ENCODE measurements around the gene SLC22A16. TPM values are rescaled to one million over a fixed set of nuclear protein-coding genes. Genes with fewer than 3 reads are reported as not detected.
"Not testable (repeated sequence)": the region's sequence is repeated elsewhere in the genome, so short reads cannot be mapped to it uniquely, and the experiment has no call there.

SLC22A16 gene
- total and polyA plus RNA-seq, 2 of the 8 experiments (the other 6 are each of a cell fraction or from before 2014, with no cell fraction given) = not detected

GRCh38 chr6:110512991-110513390, 36.6 kb upstream of the SLC22A16 start (continued):
- TF ChIP-seq, protein P1, sequence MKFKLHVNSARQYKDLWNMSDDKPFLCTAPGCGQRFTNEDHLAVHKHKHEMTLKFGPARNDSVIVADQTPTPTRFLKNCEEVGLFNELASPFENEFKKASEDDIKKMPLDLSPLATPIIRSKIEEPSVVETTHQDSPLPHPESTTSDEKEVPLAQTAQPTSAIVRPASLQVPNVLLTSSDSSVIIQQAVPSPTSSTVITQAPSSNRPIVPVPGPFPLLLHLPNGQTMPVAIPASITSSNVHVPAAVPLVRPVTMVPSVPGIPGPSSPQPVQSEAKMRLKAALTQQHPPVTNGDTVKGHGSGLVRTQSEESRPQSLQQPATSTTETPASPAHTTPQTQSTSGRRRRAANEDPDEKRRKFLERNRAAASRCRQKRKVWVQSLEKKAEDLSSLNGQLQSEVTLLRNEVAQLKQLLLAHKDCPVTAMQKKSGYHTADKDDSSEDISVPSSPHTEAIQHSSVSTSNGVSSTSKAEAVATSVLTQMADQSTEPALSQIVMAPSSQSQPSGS (IDR thresholded peaks at IDR 0.05; ENCODE audit: low read length) = no peak
- no peak for TF ChIP-seq ATF3 (IDR thresholded peaks at IDR 0.05; ENCODE audit: insufficient read depth, low read depth, low read length)

DNA sequence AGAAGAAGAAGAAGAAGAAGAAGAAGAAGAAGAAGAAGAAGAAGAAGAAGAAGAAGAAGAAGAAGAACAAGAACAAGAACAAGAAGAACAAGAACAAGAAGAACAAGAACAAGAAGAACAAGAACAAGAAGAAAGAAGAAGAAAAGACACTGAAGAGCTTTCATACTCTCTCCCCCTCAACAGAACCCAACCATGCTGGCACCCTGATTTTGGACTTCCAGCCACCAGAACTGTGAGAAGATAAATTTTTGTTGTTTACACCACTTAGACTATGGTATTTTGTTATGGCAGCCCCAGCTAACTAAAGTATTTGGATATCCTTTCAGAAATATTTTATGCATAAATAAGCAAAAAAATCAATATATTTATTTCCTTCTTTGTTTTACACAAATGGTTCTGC, 36.1 kb upstream of the SLC22A16 start:
- DNase-seq (ENCODE audit: low read depth in 1 of 2, low spot score in 2 of 2); H3K4me2 ChIP-seq (ENCODE audit: insufficient read depth in 1 of 2, low read depth in 2 of 2, low read length in 2 of 2); H4K20me1 ChIP-seq (replicated peaks in 1 of 2; ENCODE audit: control insufficient read depth in 1 of 2, insufficient read depth in 2 of 2, low read length in 2 of 2); H3K9me3 ChIP-seq (ENCODE audit: insufficient read depth in 2 of 2, low read depth in 1 of 2, low read length in 1 of 2); FAIRE-seq; H4K5ac ChIP-seq (ENCODE audit: insufficient read length, low read depth, low read length); H2AK5ac ChIP-seq (ENCODE audit: low read depth, low read length); H3K36me3 ChIP-seq (ENCODE audit: control insufficient read depth in 2 of 4, insufficient read depth in 4 of 4, low read length in 3 of 4); H3K18ac ChIP-seq (ENCODE audit: extremely low read depth, low read length); H3K14ac ChIP-seq (ENCODE audit: insufficient read length); H3K27me3 ChIP-seq (replicated peaks in 1 of 4; ENCODE audit: control insufficient read depth in 3 of 4, extremely low read depth in 1 of 4, insufficient read depth in 3 of 4, low read length in 3 of 4); H3K4me1 ChIP-seq (replicated peaks in 1 of 4; ENCODE audit: control insufficient read depth in 3 of 4, insufficient read depth in 4 of 4, low read length in 3 of 4); H3K79me1 ChIP-seq (ENCODE audit: low read depth, low read length); H3K23me2 ChIP-seq (ENCODE audit: low read depth, low read length); H2BK5ac ChIP-seq (ENCODE audit: low read depth, low read length); H3K79me2 ChIP-seq (ENCODE audit: control insufficient read depth in 1 of 2, insufficient read depth in 2 of 2, low read length in 2 of 2); H2BK15ac ChIP-seq (ENCODE audit: low read length); H2BK20ac ChIP-seq (ENCODE audit: low read length); H3K4me3 ChIP-seq (ENCODE audit: extremely low read depth in 1 of 4, insufficient read depth in 2 of 4, low read depth in 3 of 4, low read length in 4 of 4); H2BK120ac ChIP-seq (replicated peaks; ENCODE audit: low read depth, low read length); H3K23ac ChIP-seq (ENCODE audit: insufficient read length); H2BK12ac ChIP-seq (ENCODE audit: low read depth, low read length); H2AFZ ChIP-seq (ENCODE audit: low read length); H3K9ac ChIP-seq (replicated peaks in 1 of 4; ENCODE audit: extremely low read depth in 1 of 4, low read depth in 3 of 4, low read length in 3 of 4); H3K4ac ChIP-seq (replicated peaks; ENCODE audit: insufficient read length, low read depth, low read length); H3K56ac ChIP-seq (replicated peaks; ENCODE audit: insufficient read length, low read depth, low read length); H4K91ac ChIP-seq (replicated peaks; ENCODE audit: insufficient read length, low read length); H4K8ac ChIP-seq (ENCODE audit: extremely low read depth, insufficient read depth, low read length); H3K27ac ChIP-seq (ENCODE audit: low read depth, low read length): not testable (repeated sequence)
- ChIA-PET POLR2A (ENCODE audit: partially characterized antibody) (interaction anchor here (0.9 to 1.7 kb wide), 3 partner anchors 33 to 446 kb away, joined by 3 to 5 read pairs (median 3); partner anchors contain the start of genes AMD1 and GTF3C6), CTCF (ENCODE audit: partially characterized antibody) (interaction anchor here (0.9 kb wide), 2 partner anchors 18 to 106 kb away, joined by 3 read pairs; no protein-coding TSS in a partner anchor)
